GM12878 (cell line): ENCODE measurements around the gene BCL2. TPM values are rescaled to one million over a fixed set of nuclear protein-coding genes. Genes with fewer than 3 reads are reported as not detected.

Experiments
- ASH2L ChIP-seq: fragments of 300-600, 200-600 bp; sonication (generic); IDR thresholded peaks from 2 replicates; pipeline ENCODE4 v1.6.1; 2017; ENCODE audit warnings: low read depth, mild to moderate bottlenecking, borderline replicate concordance
- BHLHE40 ChIP-seq, 2 experiments: fragments of 450-650 bp in 1 of 2; IDR thresholded peaks; 2 replicates each; pipeline ENCODE4 v1.6.1; 2011 to 2017; ENCODE audit warnings: low read depth in 2 of 2, borderline replicate concordance in 1 of 2, improper control_type of control experiment in 1 of 2, low read length in 1 of 2, mild to moderate bottlenecking in 1 of 2
- CBX3 ChIP-seq: fragments of 200-600 bp; sonication (generic); IDR thresholded peaks from 2 replicates; pipeline ENCODE4 v1.6.1; 2016; ENCODE audit warnings: low read depth, borderline replicate concordance
- CHD1 ChIP-seq: IDR thresholded peaks from 2 replicates; pipeline ENCODE4 v1.6.1; 2012; ENCODE audit warnings: low read depth, low read length, improper control_type of control experiment
- CHD2 ChIP-seq: IDR thresholded peaks from 2 replicates; pipeline ENCODE4 v1.6.1; 2011; ENCODE audit warnings: low read depth, low read length, improper control_type of control experiment, borderline replicate concordance
- CTCF ChIP-seq, 3 experiments: IDR thresholded peaks in 2 of 3; conservative IDR thresholded peaks in 1 of 3; 2 replicates each; pipeline ENCODE4 v1.5.1; 2011; ENCODE audit warnings: low read depth in 3 of 3, low read length in 3 of 3, mild to moderate bottlenecking in 3 of 3, control low read depth in 2 of 3, moderate library complexity in 2 of 3, inconsistent platforms in 1 of 3, mixed read lengths in 1 of 3; ENCODE audit not compliant: control insufficient read depth in 2 of 3, insufficient read depth in 1 of 3; ENCODE audit errors: extremely low read depth in 1 of 3
- E2F8 ChIP-seq: fragments of 450-650 bp; IDR thresholded peaks from 2 replicates; pipeline ENCODE4 v1.6.1; 2018; ENCODE audit warnings: mild to moderate bottlenecking, low read depth, moderate library complexity; ENCODE audit not compliant: partially characterized antibody
- EGR1 ChIP-seq, 2 experiments: IDR thresholded peaks; 1 replicate in 1 of 2; 2 replicates in 1 of 2; pipeline ENCODE4 v1.6.1; 2011 to 2012; ENCODE audit warnings: low read depth in 2 of 2, low read length in 2 of 2, borderline replicate concordance in 1 of 2, mild to moderate bottlenecking in 1 of 2, moderate library complexity in 1 of 2
- FOS ChIP-seq: IDR thresholded peaks from 3 replicates; pipeline ENCODE4 v1.6.1; 2011; ENCODE audit warnings: borderline replicate concordance; ENCODE audit not compliant: insufficient read length; ENCODE audit errors: extremely low read depth
- IKZF2 ChIP-seq, 2 experiments: fragments of 450-650 bp; IDR thresholded peaks; 2 replicates each; pipeline ENCODE4 v1.6.1; 2017; ENCODE audit warnings: mild to moderate bottlenecking in 2 of 2, moderate library complexity in 2 of 2
- KDM1A ChIP-seq: fragments of 200-600 bp; sonication (generic); IDR thresholded peaks from 2 replicates; pipeline ENCODE4 v1.6.1; 2016; ENCODE audit warnings: borderline replicate concordance
- LARP7 ChIP-seq: fragments of 450-650 bp; IDR thresholded peaks from 2 replicates; pipeline ENCODE4 v1.6.1; 2017; ENCODE audit warnings: mild to moderate bottlenecking
- MYC ChIP-seq: IDR thresholded peaks from 2 replicates; pipeline ENCODE4 v1.6.1; 2011; ENCODE audit warnings: mild to moderate bottlenecking, low read length, moderate library complexity, inconsistent platforms; ENCODE audit not compliant: insufficient read depth, insufficient replicate concordance, insufficient read length, severe bottlenecking
- NRF1 ChIP-seq: conservative IDR thresholded peaks from 2 replicates; pipeline ENCODE4 v1.6.1; 2011; ENCODE audit warnings: mild to moderate bottlenecking, low read depth, low read length, improper control_type of control experiment
- PAX8 ChIP-seq: fragments of 450-650 bp; IDR thresholded peaks from 2 replicates; pipeline ENCODE4 v1.6.1; 2017; ENCODE audit warnings: mild to moderate bottlenecking, moderate library complexity
- PBX3 ChIP-seq: IDR thresholded peaks from 2 replicates; pipeline ENCODE4 v1.6.1; 2011; ENCODE audit warnings: mild to moderate bottlenecking, low read depth, low read length, moderate library complexity; ENCODE audit not compliant: insufficient replicate concordance
- RUNX3 ChIP-seq: IDR thresholded peaks from 2 replicates; pipeline ENCODE4 v1.6.1; 2012; ENCODE audit warnings: low read length, inconsistent platforms
- SREBF2 ChIP-seq: IDR thresholded peaks from 2 replicates; pipeline ENCODE4 v1.6.1; 2012; ENCODE audit warnings: mild to moderate bottlenecking, low read length
- USF2 ChIP-seq: IDR thresholded peaks from 2 replicates; pipeline ENCODE4 v1.6.1; 2011; ENCODE audit warnings: low read depth, low read length, improper control_type of control experiment, borderline replicate concordance
- ZNF217 ChIP-seq: fragments of 450-650 bp; IDR thresholded peaks from 2 replicates; pipeline ENCODE4 v1.6.1; 2017; ENCODE audit warnings: antibody characterized with exemption, mild to moderate bottlenecking
- polyA plus RNA-seq, 11 experiments: library from polyadenylated mRNA; depleted of rRNA in 4 of 11; unstranded in 6 of 11; stranded (reverse) in 5 of 11; fragments of >200 nt; fragmentation: Nextera tagmentation in 4 of 11; fragmentation: Illumina TruSeq in 1 of 11; extraction: Ambion mirVana in 4 of 11; extraction: Trizol in 1 of 11; gene quantifications; 1 replicate in 1 of 11; 2 replicates in 10 of 11; pipeline versions ENCODE4 v1.2.1 to v1.2.3, GENCODE V29; 2011 to 2016; ENCODE audit warnings: inconsistent platforms in 2 of 11, missing spikeins in 2 of 11, low read depth in 1 of 11
- total RNA-seq, 4 experiments: library from RNA; depleted of rRNA in 3 of 4; stranded (reverse); fragments of >200 nt in 3 of 4; fragmentation: Illumina TruSeq in 1 of 4; extraction: Trizol in 1 of 4; gene quantifications; 2 replicates each; pipeline versions ENCODE4 v1.2.1 to v1.2.3, GENCODE V29; 2013 to 2021
- TF ChIP-seq, protein P1 (sequence below): fragments of 450-650 bp; IDR thresholded peaks from 2 replicates; pipeline ENCODE4 v1.6.1; 2018; ENCODE audit warnings: borderline replicate concordance, mild to moderate bottlenecking; ENCODE audit not compliant: partially characterized antibody

Gene BCL2
- total and polyA plus RNA-seq, 10 of the 15 experiments (the other 5 are each of a cell fraction or from before 2014, with no cell fraction given) = 4.1 to 47.8 (median 19.3) TPM

GRCh38 chr18:63309422-63309821 is 10.1 kb downstream of the BCL2 start (continued):
- TF ChIP-seq PBX3 = peak; percentile 77
- TF ChIP-seq CTCF (IDR thresholded peaks at IDR 0.05 in 2 of 3, conservative IDR thresholded peaks at IDR 0.05 in 1 of 3; ENCODE audit: control insufficient read depth in 2 of 3, extremely low read depth in 1 of 3, insufficient read depth in 1 of 3, low read depth in 3 of 3, low read length in 3 of 3) = no peak
- peak in 1 of 2 experiments; percentile 89; a peak in 2 of 3 replicates for TF ChIP-seq EGR1 (IDR thresholded peaks at IDR 0.05; ENCODE audit: borderline replicate concordance in 1 of 2, low read depth in 2 of 2, low read length in 2 of 2)
- peak in 1 of 2 experiments; percentile 62; a peak in 1 of 4 replicates for TF ChIP-seq BHLHE40 (IDR thresholded peaks at IDR 0.05; ENCODE audit: borderline replicate concordance in 1 of 2, low read depth in 2 of 2, low read length in 1 of 2)
- TF ChIP-seq FOS = no peak
- no peak for TF ChIP-seq RUNX3
- TF ChIP-seq PAX8 = no peak
- TF ChIP-seq CHD1 = no peak
- no peak for TF ChIP-seq ZNF217
- TF ChIP-seq ASH2L = no peak
- no peak for TF ChIP-seq USF2
- TF ChIP-seq, protein P1, sequence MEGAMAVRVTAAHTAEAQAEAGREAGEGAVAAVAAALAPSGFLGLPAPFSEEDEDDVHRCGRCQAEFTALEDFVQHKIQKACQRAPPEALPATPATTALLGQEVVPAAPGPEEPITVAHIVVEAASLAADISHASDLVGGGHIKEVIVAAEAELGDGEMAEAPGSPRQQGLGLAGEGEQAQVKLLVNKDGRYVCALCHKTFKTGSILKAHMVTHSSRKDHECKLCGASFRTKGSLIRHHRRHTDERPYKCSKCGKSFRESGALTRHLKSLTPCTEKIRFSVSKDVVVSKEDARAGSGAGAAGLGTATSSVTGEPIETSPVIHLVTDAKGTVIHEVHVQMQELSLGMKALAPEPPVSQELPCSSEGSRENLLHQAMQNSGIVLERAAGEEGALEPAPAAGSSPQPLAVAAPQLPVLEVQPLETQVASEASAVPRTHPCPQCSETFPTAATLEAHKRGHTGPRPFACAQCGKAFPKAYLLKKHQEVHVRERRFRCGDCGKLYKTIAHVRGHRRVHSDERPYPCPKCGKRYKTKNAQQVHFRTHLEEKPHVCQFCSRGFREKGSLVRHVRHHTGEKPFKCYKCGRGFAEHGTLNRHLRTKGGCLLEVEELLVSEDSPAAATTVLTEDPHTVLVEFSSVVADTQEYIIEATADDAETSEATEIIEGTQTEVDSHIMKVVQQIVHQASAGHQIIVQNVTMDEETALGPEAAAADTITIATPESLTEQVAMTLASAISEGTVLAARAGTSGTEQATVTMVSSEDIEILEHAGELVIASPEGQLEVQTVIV = no peak
- no peak for TF ChIP-seq MYC
- TF ChIP-seq LARP7 = no peak
- no peak for TF ChIP-seq SREBF2
- TF ChIP-seq E2F8 = no peak
- no peak for TF ChIP-seq NRF1
- no peak for TF ChIP-seq CHD2
- TF ChIP-seq IKZF2 (IDR thresholded peaks at IDR 0.05) = no peak
- no peak for TF ChIP-seq CBX3
- no peak for TF ChIP-seq KDM1A
